ENCODE results near the gene TSPEAR. TPM values are rescaled to one million over a fixed set of nuclear protein-coding genes. Genes with fewer than 3 reads are reported as not detected.

The TSPEAR gene
- total and polyA plus RNA-seq, 2 donors (not counting 1 experiment from before 2014, with no cell fraction given): not detected

DNA sequence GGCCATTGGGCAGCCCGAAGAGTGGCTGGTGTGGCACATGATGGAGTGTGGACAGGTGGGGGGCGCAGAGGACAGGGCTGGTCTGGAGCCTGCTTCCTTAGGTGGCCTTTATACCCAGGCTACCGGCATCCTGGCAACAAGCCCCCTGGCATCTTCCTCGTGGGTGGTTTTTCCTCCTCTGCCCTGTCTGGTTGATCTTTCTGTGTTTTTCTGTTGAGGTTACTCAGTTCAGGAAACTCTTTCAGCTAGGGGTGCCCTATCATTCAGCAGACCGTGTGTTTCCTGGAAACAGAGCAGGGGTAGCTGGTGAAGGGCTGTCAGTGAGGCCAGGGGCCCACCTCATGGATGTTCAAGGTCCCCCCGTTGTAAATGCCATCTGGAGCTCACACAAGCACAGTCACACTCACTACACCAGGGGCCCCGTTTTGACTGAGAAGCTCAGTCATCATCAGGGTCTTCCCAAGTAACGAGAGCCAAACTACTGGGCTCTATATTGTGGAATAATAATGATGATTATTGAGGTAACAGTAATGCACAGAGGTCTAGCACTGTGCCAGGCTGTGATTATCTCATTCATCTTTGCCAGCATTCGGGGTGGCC is 56.7 kb downstream of the TSPEAR start, which contains the start of gene KRTAP12-4:
Gene KRTAP12-4, minus strand, starts transcription at position 84 of the 600 bp plus-strand sequence. Its CDS starts 45 bp downstream, at position 39.
- Histone ChIP-seq H3K27ac (ENCODE audit: low read length in 2 of 2) (no peak within 1 kb of the TSS), H3K4me1 (ENCODE audit: control insufficient read depth in 2 of 2, insufficient read depth in 2 of 2, low read length in 2 of 2) (peaks cover 0 to 3% of the 10 kb centered on the region in 2 donors), H3K4me3 (ENCODE audit: control extremely low read depth in 1 of 5, extremely low read depth in 1 of 5, insufficient read depth in 1 of 5, low read depth in 2 of 5, low read length in 4 of 5) (no peak within 1 kb of the TSS), H3K36me3 (replicated peaks in 1 of 2; ENCODE audit: control extremely low read depth in 1 of 2, control insufficient read depth in 1 of 2, extremely low read depth in 1 of 2, insufficient read depth in 2 of 2, low read length in 1 of 2) (no peaks in the 10 kb centered on the region), H3K4me2 (replicated peaks; ENCODE audit: low read depth, low read length, poor library complexity, severe bottlenecking) (no peak within 1 kb of the TSS), H3K79me2 (ENCODE audit: control insufficient read depth, insufficient read depth, low read length) (no peaks in the 10 kb centered on the region), H3K9me3 (ENCODE audit: control extremely low read depth in 1 of 3, control insufficient read depth in 2 of 3, insufficient read depth in 1 of 3, low read length in 2 of 3) (peaks cover 3 to 32% (median 11%) of the 10 kb centered on the region in 3 donors), H3K9ac (ENCODE audit: low read length) (no peak within 1 kb of the TSS), H2AFZ (ENCODE audit: insufficient read depth, low read depth, low read length, poor library complexity, severe bottlenecking) (no peak within 1 kb of the TSS), H4K20me1 (ENCODE audit: control insufficient read depth, insufficient read depth, low read length, poor library complexity, severe bottlenecking) (no peaks in the 10 kb centered on the region), H3K27me3 (replicated peaks in 1 of 4; ENCODE audit: control extremely low read depth in 1 of 4, control insufficient read depth in 3 of 4, insufficient read depth in 4 of 4, low read length in 3 of 4) (peaks cover 0 to 16% (median 0%) of the 10 kb centered on the region in 4 experiments)
- no peak for DNase-seq
- H3K4me1 Mint-ChIP-seq: peaks cover 2% of the 10 kb centered on the region
- POLR2A ChIA-PET: no interaction called here
- no peak within 1 kb of the TSS for H3K4me3 Mint-ChIP-seq
- 68% methylated on average over 7 of the region's 9 CpGs for WGBS (ENCODE audit: insufficient coverage)
- intact Hi-C loops (cut with micrococcal nuclease): no loop called here
- H3K27ac Mint-ChIP-seq: no peak within 1 kb of the TSS
- TF ChIP-seq, protein P1, sequence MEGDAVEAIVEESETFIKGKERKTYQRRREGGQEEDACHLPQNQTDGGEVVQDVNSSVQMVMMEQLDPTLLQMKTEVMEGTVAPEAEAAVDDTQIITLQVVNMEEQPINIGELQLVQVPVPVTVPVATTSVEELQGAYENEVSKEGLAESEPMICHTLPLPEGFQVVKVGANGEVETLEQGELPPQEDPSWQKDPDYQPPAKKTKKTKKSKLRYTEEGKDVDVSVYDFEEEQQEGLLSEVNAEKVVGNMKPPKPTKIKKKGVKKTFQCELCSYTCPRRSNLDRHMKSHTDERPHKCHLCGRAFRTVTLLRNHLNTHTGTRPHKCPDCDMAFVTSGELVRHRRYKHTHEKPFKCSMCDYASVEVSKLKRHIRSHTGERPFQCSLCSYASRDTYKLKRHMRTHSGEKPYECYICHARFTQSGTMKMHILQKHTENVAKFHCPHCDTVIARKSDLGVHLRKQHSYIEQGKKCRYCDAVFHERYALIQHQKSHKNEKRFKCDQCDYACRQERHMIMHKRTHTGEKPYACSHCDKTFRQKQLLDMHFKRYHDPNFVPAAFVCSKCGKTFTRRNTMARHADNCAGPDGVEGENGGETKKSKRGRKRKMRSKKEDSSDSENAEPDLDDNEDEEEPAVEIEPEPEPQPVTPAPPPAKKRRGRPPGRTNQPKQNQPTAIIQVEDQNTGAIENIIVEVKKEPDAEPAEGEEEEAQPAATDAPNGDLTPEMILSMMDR (IDR thresholded peaks at IDR 0.05): no peak
- TF ChIP-seq EZH2 (IDR thresholded peaks at IDR 0.05; ENCODE audit: borderline replicate concordance, insufficient read depth, low read depth, low read length, poor library complexity, severe bottlenecking): no peak
- CTCF ChIA-PET: no interaction called here
- no peak for ATAC-seq (ENCODE audit: low read depth)
- H3K27me3 Mint-ChIP-seq: peaks cover 31% of the 10 kb centered on the region
- peaks cover 12% of the 10 kb centered on the region for H3K9me3 Mint-ChIP-seq (ENCODE audit: insufficient read depth)

Measured in B cell (primary cell).